Hepatocyte (in vitro differentiated cells): Measurements from ENCODE around the gene RHCG.

ENCODE experiments used
- CTCF ChIP-seq: fragments of 200-600 bp; sonication (generic); IDR thresholded peaks from 2 replicates; pipeline ENCODE4 v1.5.1; 2016; ENCODE audit warnings: antibody characterized with exemption, mild to moderate bottlenecking; ENCODE audit not compliant: poor library complexity
- EZH2 ChIP-seq: fragments of 200-600 bp; sonication (generic); IDR thresholded peaks from 2 replicates; pipeline ENCODE4 v1.6.1; 2016; ENCODE audit warnings: antibody characterized with exemption, mild to moderate bottlenecking, borderline replicate concordance

- TF ChIP-seq CTCF (no peak), EZH2 (no peak)
Measured at GRCh38 chr15:89483079-89483478, 13.3 kb downstream of the RHCG start.
